IMR-90 (cell line): Measurements from ENCODE around the gene ENHO. TPM values are rescaled to one million over a fixed set of nuclear protein-coding genes. Genes with fewer than 3 reads are reported as not detected.

Source experiments
- ATAC-seq: fragments of 200-7000 bp; cut with Tn5 transposase; 2 replicates; pipeline ENCODE4 v1.9.1; 2020; ENCODE audit warnings: low read depth, mild to moderate bottlenecking, moderate library complexity
- BruUV-seq: library from RNA; stranded (reverse); fragments of 400-500 nt; replicated peaks from 2 replicates; lab custom pipeline; 2021; lab: Mats Ljungman, UMichigan
- CTCF ChIA-PET: fragments of 300-600 bp; formaldehyde crosslinking; extraction: SDS; loops from one replicate; lab custom pipeline; 2021; ENCODE audit warnings: antibody characterized with exemption; lab: Yijun Ruan, JAX
- POLR2A ChIA-PET: fragments of 300-600 bp; sonication (Branson Sonifier 250); formaldehyde crosslinking; loops from one replicate; lab custom pipeline; 2022; ENCODE audit warnings: antibody characterized with exemption; ENCODE audit not compliant: unreplicated experiment; lab: Charles Lee
- DNase-seq: peaks from one replicate; pipeline ENCODE4 v3.0.0; 2013
- H2AFZ ChIP-seq: replicated peaks from 2 replicates; pipeline ENCODE3; 2013; ENCODE audit warnings: low read length, mild to moderate bottlenecking; ENCODE audit not compliant: poor library complexity
- H2AK5ac ChIP-seq: 2 replicates; pipeline ENCODE4 v1.6.1; 2013; ENCODE audit warnings: low read depth, low read length, inconsistent platforms
- H2AK9ac ChIP-seq: replicated peaks from 2 replicates; pipeline ENCODE3; 2013; ENCODE audit warnings: mild to moderate bottlenecking, low read depth, low read length, moderate library complexity; ENCODE audit not compliant: poor library complexity
- H2BK120ac ChIP-seq: 2 replicates; pipeline ENCODE4 v1.6.1; 2013; ENCODE audit warnings: low read depth, low read length, inconsistent platforms
- H2BK15ac ChIP-seq: 3 replicates; pipeline ENCODE4 v1.6.1; 2013; ENCODE audit warnings: low read depth, low read length, inconsistent platforms
- H2BK20ac ChIP-seq: 2 replicates; pipeline ENCODE4 v1.6.1; 2013; ENCODE audit warnings: low read depth, mild to moderate bottlenecking, inconsistent platforms, low read length, moderate library complexity
- H2BK5ac ChIP-seq: 2 replicates; pipeline ENCODE4 v1.6.1; 2013; ENCODE audit warnings: mild to moderate bottlenecking, low read depth, low read length, inconsistent platforms; ENCODE audit not compliant: poor library complexity, severe bottlenecking
- H3K14ac ChIP-seq: replicated peaks from 2 replicates; pipeline ENCODE4 v1.6.1; 2013; ENCODE audit warnings: low read depth, low read length, inconsistent platforms
- H3K18ac ChIP-seq: 2 replicates; pipeline ENCODE4 v1.6.1; 2013; ENCODE audit warnings: low read depth, low read length, control low read depth
- H3K23ac ChIP-seq: 2 replicates; pipeline ENCODE4 v1.6.1; 2013; ENCODE audit warnings: low read depth, low read length, inconsistent platforms
- H3K27ac ChIP-seq: 2 replicates; pipeline ENCODE4 v1.5.1; 2013; ENCODE audit warnings: mild to moderate bottlenecking, control low read depth, low read length; ENCODE audit not compliant: insufficient read depth
- H3K27me3 ChIP-seq: 2 replicates; pipeline ENCODE4 v1.6.1; 2013; ENCODE audit warnings: low read length; ENCODE audit not compliant: control insufficient read depth, insufficient read depth
- H3K36me3 ChIP-seq: 2 replicates; pipeline ENCODE4 v1.6.1; 2013; ENCODE audit warnings: low read length, mixed read lengths; ENCODE audit not compliant: control insufficient read depth, insufficient read depth
- H3K4ac ChIP-seq: 2 replicates; pipeline ENCODE4 v1.6.1; 2013; ENCODE audit warnings: low read depth, low read length, inconsistent platforms
- H3K4me1 ChIP-seq: 2 replicates; pipeline ENCODE4 v1.6.1; 2013; ENCODE audit warnings: low read length, mixed read lengths; ENCODE audit not compliant: control insufficient read depth, insufficient read depth
- H3K4me2 ChIP-seq: 2 replicates; pipeline ENCODE4 v1.6.1; 2013; ENCODE audit warnings: low read depth, mild to moderate bottlenecking, control low read depth, low read length, moderate library complexity
- H3K4me3 ChIP-seq: 2 replicates; pipeline ENCODE4 v1.5.1; 2013; ENCODE audit warnings: low read depth, mild to moderate bottlenecking, control low read depth, low read length, moderate library complexity; ENCODE audit not compliant: insufficient read depth
- H3K56ac ChIP-seq: 2 replicates; pipeline ENCODE4 v1.6.1; 2013; ENCODE audit warnings: low read length, inconsistent platforms; ENCODE audit not compliant: insufficient read depth; ENCODE audit errors: extremely low read depth
- H3K79me1 ChIP-seq, 2 experiments: 2 replicates each; pipeline ENCODE4 v1.6.1; 2013; ENCODE audit warnings: low read length in 2 of 2, inconsistent platforms in 1 of 2, low read depth in 1 of 2
- H3K9ac ChIP-seq: 2 replicates; pipeline ENCODE4 v1.6.1; 2013; ENCODE audit warnings: low read depth, low read length, control low read depth
- H3K9me1 ChIP-seq: 2 replicates; pipeline ENCODE4 v1.6.1; 2013; ENCODE audit warnings: low read length, inconsistent platforms; ENCODE audit not compliant: insufficient read depth
- H3K9me3 ChIP-seq: 2 replicates; pipeline ENCODE4 v1.6.1; 2013; ENCODE audit warnings: low read length; ENCODE audit not compliant: control insufficient read depth, insufficient read depth
- H4K20me1 ChIP-seq: 2 replicates; pipeline ENCODE4 v1.6.1; 2013; ENCODE audit warnings: low read length, inconsistent platforms; ENCODE audit not compliant: insufficient read depth
- H4K5ac ChIP-seq: 2 replicates; pipeline ENCODE4 v1.6.1; 2013; ENCODE audit warnings: mild to moderate bottlenecking, low read depth, low read length, control low read depth
- H4K8ac ChIP-seq, 2 experiments: 2 replicates each; pipeline ENCODE4 v1.6.1; 2013; ENCODE audit warnings: low read depth in 2 of 2, low read length in 2 of 2, control low read depth in 1 of 2, inconsistent platforms in 1 of 2
- H4K91ac ChIP-seq: 2 replicates; pipeline ENCODE4 v1.6.1; 2013; ENCODE audit warnings: low read depth, low read length, inconsistent platforms; ENCODE audit not compliant: insufficient read depth
- BHLHE40 ChIP-seq: fragments of 150-350 bp; IDR thresholded peaks from 2 replicates; pipeline ENCODE4 v1.6.1; 2016; ENCODE audit warnings: mild to moderate bottlenecking, low read depth, low read length
- CEBPB ChIP-seq: IDR thresholded peaks from 2 replicates; pipeline ENCODE4 v1.6.1; 2012; ENCODE audit warnings: low read depth, low read length, improper control_type of control experiment
- CHD1 ChIP-seq: IDR thresholded peaks from 2 replicates; pipeline ENCODE4 v1.6.1; 2012; ENCODE audit warnings: low read depth, low read length, improper control_type of control experiment
- FOS ChIP-seq: fragments of 150-350 bp; IDR thresholded peaks from 2 replicates; pipeline ENCODE4 v1.6.1; 2016; ENCODE audit warnings: low read depth, low read length
- MAFK ChIP-seq: IDR thresholded peaks from 2 replicates; pipeline ENCODE4 v1.6.1; 2012; ENCODE audit warnings: low read depth, low read length, improper control_type of control experiment
- MAZ ChIP-seq: IDR thresholded peaks from 2 replicates; pipeline ENCODE4 v1.6.1; 2012; ENCODE audit warnings: low read depth, mild to moderate bottlenecking, low read length, improper control_type of control experiment, moderate library complexity, borderline replicate concordance
- MXI1 ChIP-seq: IDR thresholded peaks from 2 replicates; pipeline ENCODE4 v1.6.1; 2012; ENCODE audit warnings: low read depth, mild to moderate bottlenecking, low read length, moderate library complexity, borderline replicate concordance
- NFE2L2 ChIP-seq: fragments of 150-350 bp; IDR thresholded peaks from 2 replicates; pipeline ENCODE4 v1.6.1; 2016; ENCODE audit warnings: low read depth, mild to moderate bottlenecking, low read length
- POLR2A ChIP-seq: IDR thresholded peaks from 2 replicates; pipeline ENCODE4 v1.6.1; 2012; ENCODE audit warnings: mild to moderate bottlenecking, low read depth, low read length
- RAD21 ChIP-seq: IDR thresholded peaks from 2 replicates; pipeline ENCODE4 v1.6.1; 2012; ENCODE audit warnings: low read length, improper control_type of control experiment
- RCOR1 ChIP-seq: IDR thresholded peaks from 2 replicates; pipeline ENCODE4 v1.6.1; 2012; ENCODE audit warnings: mild to moderate bottlenecking, low read length, improper control_type of control experiment; ENCODE audit not compliant: insufficient replicate concordance
- RFX5 ChIP-seq: IDR thresholded peaks from 2 replicates; pipeline ENCODE4 v1.8.0; 2012; ENCODE audit warnings: low read depth, mild to moderate bottlenecking, low read length, moderate library complexity
- SMC3 ChIP-seq: fragments of 150-350 bp; IDR thresholded peaks from 2 replicates; pipeline ENCODE4 v1.6.1; 2016; ENCODE audit warnings: low read depth, mild to moderate bottlenecking, antibody characterized with exemption, low read length, moderate library complexity
- WGBS, 2 experiments: methylation state at CpG; one replicate each; pipeline versions ENCODE4 v1.1.5 to v1.1.7; 2013; ENCODE audit warnings: missing lambda C conversion rate in 2 of 2; ENCODE audit not compliant: insufficient read length in 1 of 2; ENCODE audit errors: extremely low coverage in 2 of 2; 5-methylcytosine and 5-hydroxymethylcytosine counted together
- dilution Hi-C: fragments of 300-500 bp; cut with HindIII; formaldehyde crosslinking; loops from one replicate; pipeline ENCODE4 v1.14.3; 2018; ENCODE audit warnings: low sequenced_read_pairs; ENCODE audit not compliant: unreplicated experiment
- in situ Hi-C: fragments of 300-500 bp; cut with MboI; formaldehyde crosslinking; loops from 3 replicates; pipeline ENCODE4 v1.14.3; 2019; ENCODE audit warnings: low sequenced_read_pairs, inconsistent platforms, mixed read lengths
- intact Hi-C: fragments of 100-400 bp; cut with micrococcal nuclease; formaldehyde crosslinking; loops from 2 replicates; pipeline ENCODE4 v1.10.0; 2022
- polyA plus RNA-seq, 3 experiments: library from polyadenylated mRNA; depleted of rRNA; stranded (reverse); fragments of >200 nt; gene quantifications; 2 replicates each; pipeline ENCODE4 v1.2.3, GENCODE V29; 2012; ENCODE audit warnings: low replicate concordance in 1 of 3
- total RNA-seq: library from RNA; depleted of rRNA; stranded (reverse); fragments of >200 nt; gene quantifications from 2 replicates; pipeline ENCODE4 v1.2.3, GENCODE V29; 2012
- TF ChIP-seq, protein P1 (sequence below): fragments of 150-350 bp; IDR thresholded peaks from 2 replicates; pipeline ENCODE4 v1.6.1; 2017; ENCODE audit warnings: mild to moderate bottlenecking, antibody characterized with exemption, low read length, low read depth
- TF ChIP-seq, protein P2 (sequence below): fragments of 150-350 bp; IDR thresholded peaks from 2 replicates; pipeline ENCODE4 v1.6.1; 2016; ENCODE audit warnings: low read depth, mild to moderate bottlenecking, low read length, moderate library complexity, borderline replicate concordance
- TF ChIP-seq, protein P3 (sequence below): conservative IDR thresholded peaks from 2 replicates; pipeline ENCODE4 v1.5.1; 2012; ENCODE audit warnings: mild to moderate bottlenecking, low read depth, low read length, improper control_type of control experiment

ENHO gene
- total and polyA plus RNA-seq, 2 of the 4 experiments (the other 2 are of a cell fraction): not detected

DNA sequence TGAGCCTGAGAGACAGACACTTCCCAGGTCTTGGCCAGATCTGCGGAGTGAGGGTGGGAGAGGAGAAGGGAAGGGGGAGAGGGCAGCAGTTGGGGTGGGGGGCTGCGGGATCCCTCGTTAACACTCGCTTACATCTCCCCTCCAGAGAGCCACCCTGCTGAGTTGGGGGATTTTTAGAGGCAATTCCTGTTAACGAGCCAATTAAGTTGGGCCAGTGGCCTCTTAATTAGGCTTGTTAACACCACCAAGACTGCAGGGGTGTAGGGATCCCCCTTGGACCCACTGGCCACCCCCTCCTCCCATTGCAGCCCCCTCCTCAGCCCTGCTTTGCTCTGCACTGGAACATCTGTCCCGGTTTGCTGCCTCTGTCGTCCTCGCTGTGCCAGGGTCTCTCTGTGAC lies 43.1 kb upstream of the ENHO start:
- Histone ChIP-seq H2BK20ac (no peak overlapping the region), H3K18ac (no peak overlapping the region), H3K4me2 (no peak overlapping the region), H2AK9ac (no peak overlapping the region), H3K23ac (no peak overlapping the region), H3K56ac (no peak overlapping the region), H4K91ac (no peak overlapping the region), H3K4me1 (no peaks in the 10 kb centered on the region), H3K27ac (no peak overlapping the region), H3K14ac (no peak overlapping the region), H3K9me1 (no peaks in the 10 kb centered on the region), H3K27me3 (peaks cover 72% of the 10 kb centered on the region), H3K4ac (no peak overlapping the region), H3K36me3 (no peaks in the 10 kb centered on the region), H2BK5ac (no peak overlapping the region), H3K9ac (no peak overlapping the region), H2BK120ac (no peak overlapping the region), H2AK5ac (no peak overlapping the region), H3K9me3 (peaks cover 3% of the 10 kb centered on the region; the same call in 1 of the 2 replicates), H2AFZ (no peak overlapping the region), H4K20me1 (no peaks in the 10 kb centered on the region), H3K4me3 (no peak overlapping the region), H2BK15ac (no peak overlapping the region), H3K79me1 (no peaks in the 10 kb centered on the region), H4K5ac (no peak overlapping the region), H4K8ac (no peak overlapping the region)
- CTCF ChIA-PET: interaction anchor here (0.9 kb wide), 1 partner anchor 26 kb away, joined by 3 read pairs; no protein-coding TSS in a partner anchor
- POLR2A ChIA-PET: no interaction called here
- ATAC-seq: no peak
- WGBS, 2 experiments: no CpG with 5 or more reads among the region's 8 CpGs
- no TSS peak for BruUV-seq
- intact Hi-C loops (no loop called here), dilution Hi-C loops (no loop called here), in situ Hi-C loops (no loop called here)
- TF ChIP-seq, protein P1, sequence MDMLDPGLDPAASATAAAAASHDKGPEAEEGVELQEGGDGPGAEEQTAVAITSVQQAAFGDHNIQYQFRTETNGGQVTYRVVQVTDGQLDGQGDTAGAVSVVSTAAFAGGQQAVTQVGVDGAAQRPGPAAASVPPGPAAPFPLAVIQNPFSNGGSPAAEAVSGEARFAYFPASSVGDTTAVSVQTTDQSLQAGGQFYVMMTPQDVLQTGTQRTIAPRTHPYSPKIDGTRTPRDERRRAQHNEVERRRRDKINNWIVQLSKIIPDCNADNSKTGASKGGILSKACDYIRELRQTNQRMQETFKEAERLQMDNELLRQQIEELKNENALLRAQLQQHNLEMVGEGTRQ: no peak
- TF ChIP-seq POLR2A (no peak), RCOR1 (no peak), MAFK (no peak), RFX5 (no peak), MAZ (no peak), SMC3 (no peak), NFE2L2 (no peak), FOS (no peak), CEBPB (no peak), MXI1 (no peak), CHD1 (no peak), RAD21 (no peak), BHLHE40 (no peak)
- TF ChIP-seq, protein P2, sequence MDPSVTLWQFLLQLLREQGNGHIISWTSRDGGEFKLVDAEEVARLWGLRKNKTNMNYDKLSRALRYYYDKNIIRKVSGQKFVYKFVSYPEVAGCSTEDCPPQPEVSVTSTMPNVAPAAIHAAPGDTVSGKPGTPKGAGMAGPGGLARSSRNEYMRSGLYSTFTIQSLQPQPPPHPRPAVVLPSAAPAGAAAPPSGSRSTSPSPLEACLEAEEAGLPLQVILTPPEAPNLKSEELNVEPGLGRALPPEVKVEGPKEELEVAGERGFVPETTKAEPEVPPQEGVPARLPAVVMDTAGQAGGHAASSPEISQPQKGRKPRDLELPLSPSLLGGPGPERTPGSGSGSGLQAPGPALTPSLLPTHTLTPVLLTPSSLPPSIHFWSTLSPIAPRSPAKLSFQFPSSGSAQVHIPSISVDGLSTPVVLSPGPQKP: no peak
- TF ChIP-seq, protein P3, sequence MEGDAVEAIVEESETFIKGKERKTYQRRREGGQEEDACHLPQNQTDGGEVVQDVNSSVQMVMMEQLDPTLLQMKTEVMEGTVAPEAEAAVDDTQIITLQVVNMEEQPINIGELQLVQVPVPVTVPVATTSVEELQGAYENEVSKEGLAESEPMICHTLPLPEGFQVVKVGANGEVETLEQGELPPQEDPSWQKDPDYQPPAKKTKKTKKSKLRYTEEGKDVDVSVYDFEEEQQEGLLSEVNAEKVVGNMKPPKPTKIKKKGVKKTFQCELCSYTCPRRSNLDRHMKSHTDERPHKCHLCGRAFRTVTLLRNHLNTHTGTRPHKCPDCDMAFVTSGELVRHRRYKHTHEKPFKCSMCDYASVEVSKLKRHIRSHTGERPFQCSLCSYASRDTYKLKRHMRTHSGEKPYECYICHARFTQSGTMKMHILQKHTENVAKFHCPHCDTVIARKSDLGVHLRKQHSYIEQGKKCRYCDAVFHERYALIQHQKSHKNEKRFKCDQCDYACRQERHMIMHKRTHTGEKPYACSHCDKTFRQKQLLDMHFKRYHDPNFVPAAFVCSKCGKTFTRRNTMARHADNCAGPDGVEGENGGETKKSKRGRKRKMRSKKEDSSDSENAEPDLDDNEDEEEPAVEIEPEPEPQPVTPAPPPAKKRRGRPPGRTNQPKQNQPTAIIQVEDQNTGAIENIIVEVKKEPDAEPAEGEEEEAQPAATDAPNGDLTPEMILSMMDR: no peak
- no peak for DNase-seq
